ENCODE results near the gene TAF6.

DNA sequence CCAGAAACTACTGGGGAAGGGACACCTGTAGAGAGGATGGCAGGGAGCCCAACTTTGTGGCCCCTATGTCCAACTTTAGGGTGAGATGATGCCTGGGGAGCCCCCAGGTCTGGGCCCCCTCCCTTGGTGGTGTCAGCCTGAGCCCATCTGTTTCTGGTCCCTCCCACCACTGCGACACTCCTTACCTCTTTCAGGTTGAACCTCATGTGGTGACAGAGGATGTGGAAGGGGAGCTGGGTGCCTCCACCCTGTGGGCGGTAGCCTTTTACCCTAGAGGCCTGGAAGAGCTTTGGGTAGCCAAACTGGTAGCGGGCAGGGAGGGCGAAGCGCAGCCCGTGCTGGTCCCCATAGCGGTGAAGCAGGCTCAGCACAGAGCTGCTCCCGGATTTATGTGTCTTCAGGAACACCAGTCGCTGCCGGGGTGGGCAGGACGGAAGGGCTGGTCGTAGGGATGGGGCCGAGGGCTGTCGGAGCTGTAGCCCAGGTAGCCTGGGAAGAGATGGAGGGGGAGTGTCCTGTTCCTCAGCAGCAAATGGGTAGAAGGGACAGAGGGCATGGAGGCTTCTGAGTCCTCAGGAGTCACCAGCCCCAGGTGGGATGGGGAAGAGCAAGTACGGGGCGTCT lies 47.3 kb upstream of the TAF6 start:
- TF ChIP-seq CTCF (IDR thresholded peaks at IDR 0.05): no peak
- TF ChIP-seq EP300 (IDR thresholded peaks at IDR 0.05): no peak
- TF ChIP-seq POLR2A (IDR thresholded peaks at IDR 0.05): no peak
- TF ChIP-seq POLR2AphosphoS5 (IDR thresholded peaks at IDR 0.05): no peak
